Ovary (tissue), 9 donors: Measurements from ENCODE around the gene WNK2. TPM values are rescaled to one million over a fixed set of nuclear protein-coding genes. Genes with fewer than 3 reads are reported as not detected.

Source experiments
- DNase-seq, 5 donors: peaks; one replicate each; pipeline ENCODE4 v3.0.0-alpha.2; 2019 to 2020
- H3K27ac ChIP-seq, 2 donors: fragments of 200-600 bp; one replicate each; pipeline versions ENCODE4 v1.5.1 to v1.8.0; 2019 to 2022
- H3K27me3 ChIP-seq: fragments of 200-600 bp; one replicate; pipeline ENCODE4 v1.8.0; 2022
- H3K36me3 ChIP-seq: fragments of 200-600 bp; sonication (generic); one replicate; pipeline ENCODE4 v1.5.1; 2019
- H3K4me1 ChIP-seq: one replicate; pipeline ENCODE4 v1.8.1; 2013; ENCODE audit warnings: mild to moderate bottlenecking, moderate library complexity; ENCODE audit not compliant: insufficient read depth
- H3K4me3 ChIP-seq: fragments of 200-600 bp; sonication (generic); one replicate; pipeline ENCODE4 v1.5.1; 2017
- H3K9me3 ChIP-seq, 2 donors: fragments of 200-600 bp in 1 of 2; sonication (generic) in 1 of 2; one replicate each; pipeline versions ENCODE4 v1.5.1 to v1.8.1; 2013 to 2019; ENCODE audit warnings: mild to moderate bottlenecking in 1 of 2, moderate library complexity in 1 of 2
- EP300 ChIP-seq: sonication (generic); formaldehyde crosslinking; IDR thresholded peaks from one replicate; pipeline ENCODE4 v1.6.1; 2017; ENCODE audit warnings: antibody characterized with exemption
- POLR2A ChIP-seq: fragments of 450-650 bp; IDR thresholded peaks from one replicate; pipeline ENCODE4 v1.6.1; 2017; ENCODE audit warnings: antibody characterized with exemption, mild to moderate bottlenecking, moderate library complexity
- WGBS, 3 donors: extraction: QIAGEN DNeasy Blood & Tissue Kit in 1 of 3; methylation state at CpG; one replicate each; pipeline versions ENCODE4 v1.1.5 to v1.1.7; 2013 to 2017; 5-methylcytosine and 5-hydroxymethylcytosine counted together
- intact Hi-C, 4 donors: fragments of 100-400 bp; cut with DNase I; formaldehyde crosslinking; loops; one replicate each; pipeline versions ENCODE4 v1.11.0 to v1.15.1; 2022 to 2023
- polyA plus RNA-seq, 2 donors: library from polyadenylated mRNA; stranded (reverse); fragments of 200-250 nt in 1 of 2; fragments of 350-450 nt in 1 of 2; fragmentation: Illumina TruSeq in 1 of 2; extraction: RNeasy Lipid Tissue Mini Kit (QIAGEN cat#74804) in 1 of 2; gene quantifications; one replicate each; pipeline ENCODE4 v1.2.3, GENCODE V29; 2013 to 2014
- total RNA-seq, 7 donors: library from RNA; depleted of rRNA in 2 of 7; stranded (reverse); fragments of >200 nt in 2 of 7; fragmentation: NEBNext Ultra II Directional in 3 of 7; extraction: Animal tissue kit (Norgen Biotek cat#: 25700) in 3 of 7; gene quantifications; one replicate each; pipeline versions ENCODE4 v1.1.0 to v1.2.4, GENCODE V29; 2016 to 2023
- TF ChIP-seq, protein P1 (sequence below), 3 donors: fragments of 450-650 bp in 2 of 3; fragments of 200-600 bp in 1 of 3; IDR thresholded peaks; one replicate each; pipeline versions ENCODE4 v1.5.1 to v1.8.0; 2016 to 2022; ENCODE audit warnings: antibody characterized with exemption in 3 of 3, mild to moderate bottlenecking in 1 of 3
- donor health status: DM: no; HTN: no; CAD: no; lungs with moderate emphysema.
- donor health status: DM: no; HTN: no; CAD: no.
- donor health status: Bipolar disorder and iron deficiency.
- donor health status: DM: yes; HTN: yes; CAD: no.
- donor health status: DM: no; HTN: no; CAD: no.
- donor health status: DM: yes; HTN: yes; CAD: no.

The WNK2 gene
- total and polyA plus RNA-seq, 9 donors: 0.53 to 24.7 (median 4.4) TPM

DNA sequence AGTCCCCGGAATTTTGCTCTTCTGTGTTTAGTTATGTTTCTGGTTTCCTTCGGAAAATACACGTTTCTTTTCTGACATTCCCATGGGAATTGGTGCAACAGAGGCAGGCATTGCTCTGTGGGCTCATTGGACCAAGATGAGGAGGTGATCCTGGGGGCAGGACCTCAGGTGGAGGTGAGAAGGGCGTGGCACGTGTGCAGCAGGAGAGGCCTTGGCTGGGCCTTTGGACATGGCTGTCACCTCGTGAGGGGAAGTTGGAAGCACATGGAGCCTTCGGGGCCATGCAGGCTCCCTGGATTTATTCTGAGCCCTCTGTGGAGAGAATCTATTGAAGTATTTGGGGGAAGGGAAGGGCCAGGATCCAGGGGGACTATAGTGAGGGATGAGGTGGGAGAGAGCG lies 44.5 kb downstream of the WNK2 start:
- Histone ChIP-seq H3K9me3 (no peaks in the 10 kb centered on the region), H3K4me1 (no peaks in the 10 kb centered on the region), H3K27me3 (no peaks in the 10 kb centered on the region), H3K27ac (no peak overlapping the region), H3K36me3 (no peaks in the 10 kb centered on the region), H3K4me3 (no peak overlapping the region)
- TF ChIP-seq, protein P1, sequence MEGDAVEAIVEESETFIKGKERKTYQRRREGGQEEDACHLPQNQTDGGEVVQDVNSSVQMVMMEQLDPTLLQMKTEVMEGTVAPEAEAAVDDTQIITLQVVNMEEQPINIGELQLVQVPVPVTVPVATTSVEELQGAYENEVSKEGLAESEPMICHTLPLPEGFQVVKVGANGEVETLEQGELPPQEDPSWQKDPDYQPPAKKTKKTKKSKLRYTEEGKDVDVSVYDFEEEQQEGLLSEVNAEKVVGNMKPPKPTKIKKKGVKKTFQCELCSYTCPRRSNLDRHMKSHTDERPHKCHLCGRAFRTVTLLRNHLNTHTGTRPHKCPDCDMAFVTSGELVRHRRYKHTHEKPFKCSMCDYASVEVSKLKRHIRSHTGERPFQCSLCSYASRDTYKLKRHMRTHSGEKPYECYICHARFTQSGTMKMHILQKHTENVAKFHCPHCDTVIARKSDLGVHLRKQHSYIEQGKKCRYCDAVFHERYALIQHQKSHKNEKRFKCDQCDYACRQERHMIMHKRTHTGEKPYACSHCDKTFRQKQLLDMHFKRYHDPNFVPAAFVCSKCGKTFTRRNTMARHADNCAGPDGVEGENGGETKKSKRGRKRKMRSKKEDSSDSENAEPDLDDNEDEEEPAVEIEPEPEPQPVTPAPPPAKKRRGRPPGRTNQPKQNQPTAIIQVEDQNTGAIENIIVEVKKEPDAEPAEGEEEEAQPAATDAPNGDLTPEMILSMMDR (IDR thresholded peaks at IDR 0.05): no peak
- TF ChIP-seq POLR2A (no peak), EP300 (no peak)
- 82 to 86% (median 84%) methylated on average over 8 of the region's 8 CpGs for WGBS, 3 donors
- intact Hi-C loops: no loop called here
- DNase-seq: no peak

DNA sequence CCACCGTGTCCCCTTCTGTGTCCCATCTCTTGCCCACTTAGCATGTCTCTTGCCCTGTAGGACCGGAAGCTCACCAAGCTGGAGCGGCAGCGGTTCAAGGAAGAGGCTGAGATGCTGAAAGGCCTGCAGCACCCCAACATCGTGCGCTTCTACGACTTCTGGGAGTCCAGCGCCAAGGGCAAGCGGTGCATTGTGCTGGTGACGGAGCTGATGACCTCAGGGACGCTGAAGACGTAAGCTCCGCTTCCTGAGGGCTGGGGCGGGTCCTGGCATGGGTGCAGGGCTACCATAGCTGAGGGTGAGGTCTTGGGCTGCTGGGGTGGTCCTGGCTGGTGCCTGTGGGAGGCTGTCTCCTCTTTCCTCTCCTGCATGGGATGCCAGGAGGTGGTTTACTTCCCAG lies 45.7 kb downstream of the WNK2 start:
- no peak overlapping the region for H3K4me3 ChIP-seq
- TF ChIP-seq, protein P1 (IDR thresholded peaks at IDR 0.05): no peak
- TF ChIP-seq POLR2A (no peak), EP300 (no peak)
- intact Hi-C loops: no loop called here
- H3K27me3 ChIP-seq: no peaks in the 10 kb centered on the region
- no peaks in the 10 kb centered on the region for H3K9me3 ChIP-seq
- no peak overlapping the region for H3K27ac ChIP-seq
- no peaks in the 10 kb centered on the region for H3K4me1 ChIP-seq
- DNase-seq: no peak
- 91 to 95% (median 94%) methylated on average over 14 of the region's 14 CpGs for WGBS, 3 donors
- H3K36me3 ChIP-seq: no peaks in the 10 kb centered on the region

DNA sequence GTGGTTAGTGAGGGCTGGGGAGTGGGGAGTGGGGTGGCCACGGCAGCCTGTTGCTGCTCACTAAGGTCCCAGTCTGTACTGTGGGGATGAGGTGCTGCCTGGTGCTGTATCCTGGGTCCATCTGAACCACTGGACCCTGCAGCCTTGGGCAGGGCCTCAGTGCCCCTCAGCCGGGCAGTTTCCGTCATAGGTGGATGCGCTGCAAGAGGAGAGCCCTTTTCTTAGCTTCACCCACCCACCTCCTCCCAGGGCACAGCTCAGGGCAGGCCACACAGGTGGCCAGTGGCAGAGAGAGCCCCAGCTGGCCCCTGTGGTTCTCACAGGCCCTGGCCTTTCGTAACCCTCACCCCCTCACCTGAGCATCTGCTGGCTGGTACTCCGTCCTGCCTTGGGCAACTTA lies 46.2 kb downstream of the WNK2 start:
- no peak for DNase-seq
- intact Hi-C loops: no loop called here
- H3K27ac ChIP-seq: no peak overlapping the region
- 87 to 96% (median 88%) methylated on average over 6 of the region's 6 CpGs for WGBS, 3 donors
- TF ChIP-seq, protein P1 (IDR thresholded peaks at IDR 0.05): no peak
- TF ChIP-seq EP300 (no peak), POLR2A (no peak)
- no peaks in the 10 kb centered on the region for H3K4me1 ChIP-seq
- H3K9me3 ChIP-seq: no peaks in the 10 kb centered on the region
- H3K36me3 ChIP-seq: no peaks in the 10 kb centered on the region
- H3K27me3 ChIP-seq: no peaks in the 10 kb centered on the region
- H3K4me3 ChIP-seq: no peak overlapping the region

DNA sequence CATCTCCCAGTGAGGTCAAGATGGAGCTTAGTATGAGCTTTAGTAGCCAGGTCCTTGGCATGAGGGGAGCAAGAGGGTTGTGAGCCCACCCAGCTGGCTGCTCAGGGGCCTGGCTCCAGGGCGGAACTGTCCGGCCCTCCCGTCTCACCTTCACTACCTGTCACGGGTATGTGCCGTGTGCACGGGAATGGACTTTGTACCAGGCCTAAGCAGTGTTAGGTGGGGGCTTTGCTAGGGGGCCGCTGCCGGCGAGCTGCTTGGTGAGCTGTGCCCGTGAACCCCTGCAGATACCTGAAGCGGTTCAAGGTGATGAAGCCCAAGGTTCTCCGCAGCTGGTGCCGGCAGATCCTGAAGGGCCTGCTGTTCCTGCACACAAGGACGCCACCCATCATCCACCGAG lies 46.7 kb downstream of the WNK2 start:
- no peak for DNase-seq
- no peak for TF ChIP-seq EP300
- TF ChIP-seq, protein P1 (IDR thresholded peaks at IDR 0.05): no peak
- H3K27me3 ChIP-seq: no peaks in the 10 kb centered on the region
- intact Hi-C loops: no loop called here
- no peaks in the 10 kb centered on the region for H3K4me1 ChIP-seq
- WGBS, 3 donors: 94 to 98% (median 96%) methylated on average over 13 to 15 of the region's 15 CpGs
- no peaks in the 10 kb centered on the region for H3K36me3 ChIP-seq
- no peaks in the 10 kb centered on the region for H3K9me3 ChIP-seq
- H3K4me3 ChIP-seq: no peak overlapping the region
- H3K27ac ChIP-seq: no peak overlapping the region
